Cardiac fibroblast (primary cell): ENCODE data around the gene CYCS.
"Not testable (repeated sequence)": the region's sequence is repeated elsewhere in the genome, so short reads cannot be mapped to it uniquely, and the experiment has no call there.

Experiments
- DNase-seq, 2 donors: peaks; one replicate each; pipeline versions ENCODE4 v3.0.0 to v3.0.0-alpha.2; 2010; ENCODE audit warnings: low read depth in 2 of 2
- H3K4me3 ChIP-seq, 2 donors: replicated peaks in 1 of 2; 1 replicate in 1 of 2; 2 replicates in 1 of 2; pipeline ENCODE4 v1.5.1; 2011; ENCODE audit warnings: low read depth in 2 of 2, low read length in 2 of 2, mild to moderate bottlenecking in 2 of 2, moderate library complexity in 1 of 2
- CTCF ChIP-seq: IDR thresholded peaks from one replicate; pipeline ENCODE4 v1.5.1; 2011; ENCODE audit warnings: low read depth, mild to moderate bottlenecking, low read length, inconsistent platforms

CYCS gene

GRCh38 chr7:25091779-25092178, 33.3 kb downstream of the CYCS start:
- no peak overlapping the region for H3K4me3 ChIP-seq
- no peak for TF ChIP-seq CTCF
- DNase-seq = no peak

GRCh38 chr7:25091176-25091575, 33.9 kb downstream of the CYCS start:
- no peak for DNase-seq
- TF ChIP-seq CTCF = no peak
- H3K4me3 ChIP-seq = no peak overlapping the region

GRCh38 chr7:25090374-25090773, 34.7 kb downstream of the CYCS start:
- no peak for DNase-seq
- no peak overlapping the region for H3K4me3 ChIP-seq
- TF ChIP-seq CTCF = no peak

GRCh38 chr7:25087855-25088254, 37.2 kb downstream of the CYCS start:
- no peak for DNase-seq
- no peak for TF ChIP-seq CTCF
- no peak overlapping the region for H3K4me3 ChIP-seq

GRCh38 chr7:25084821-25085220, 40.2 kb downstream of the CYCS start:
- TF ChIP-seq CTCF = no peak
- DNase-seq = no peak
- no peak overlapping the region for H3K4me3 ChIP-seq

- no peak for TF ChIP-seq CTCF
- H3K4me3 ChIP-seq = no peak overlapping the region
- DNase-seq = no peak
Observed at GRCh38 chr7:25083201-25083600, 41.9 kb downstream of the CYCS start.

GRCh38 chr7:25082041-25082440, 43.0 kb downstream of the CYCS start:
- not testable (repeated sequence) for DNase-seq

More at GRCh38 chr7:25082041-25082440, 43.0 kb downstream of the CYCS start:
- not testable (repeated sequence) for H3K4me3 ChIP-seq
